ENCODE data around the gene CCND1.

- TF ChIP-seq JUND (IDR thresholded peaks at IDR 0.05; ENCODE audit: low read depth, low read length) (no peak), LARP7 (IDR thresholded peaks at IDR 0.05) (no peak), POU2F2 (IDR thresholded peaks at IDR 0.05; ENCODE audit: borderline replicate concordance, low read depth, low read length) (no peak), CBFB (IDR thresholded peaks at IDR 0.05; ENCODE audit: low read depth) (no peak), TAF1 (IDR thresholded peaks at IDR 0.05; ENCODE audit: borderline replicate concordance, low read depth, low read length) (no peak)
- TF ChIP-seq, protein P1, sequence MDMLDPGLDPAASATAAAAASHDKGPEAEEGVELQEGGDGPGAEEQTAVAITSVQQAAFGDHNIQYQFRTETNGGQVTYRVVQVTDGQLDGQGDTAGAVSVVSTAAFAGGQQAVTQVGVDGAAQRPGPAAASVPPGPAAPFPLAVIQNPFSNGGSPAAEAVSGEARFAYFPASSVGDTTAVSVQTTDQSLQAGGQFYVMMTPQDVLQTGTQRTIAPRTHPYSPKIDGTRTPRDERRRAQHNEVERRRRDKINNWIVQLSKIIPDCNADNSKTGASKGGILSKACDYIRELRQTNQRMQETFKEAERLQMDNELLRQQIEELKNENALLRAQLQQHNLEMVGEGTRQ (IDR thresholded peaks at IDR 0.05; ENCODE audit: borderline replicate concordance, low read depth, low read length), result no peak
- TF ChIP-seq, protein P2, sequence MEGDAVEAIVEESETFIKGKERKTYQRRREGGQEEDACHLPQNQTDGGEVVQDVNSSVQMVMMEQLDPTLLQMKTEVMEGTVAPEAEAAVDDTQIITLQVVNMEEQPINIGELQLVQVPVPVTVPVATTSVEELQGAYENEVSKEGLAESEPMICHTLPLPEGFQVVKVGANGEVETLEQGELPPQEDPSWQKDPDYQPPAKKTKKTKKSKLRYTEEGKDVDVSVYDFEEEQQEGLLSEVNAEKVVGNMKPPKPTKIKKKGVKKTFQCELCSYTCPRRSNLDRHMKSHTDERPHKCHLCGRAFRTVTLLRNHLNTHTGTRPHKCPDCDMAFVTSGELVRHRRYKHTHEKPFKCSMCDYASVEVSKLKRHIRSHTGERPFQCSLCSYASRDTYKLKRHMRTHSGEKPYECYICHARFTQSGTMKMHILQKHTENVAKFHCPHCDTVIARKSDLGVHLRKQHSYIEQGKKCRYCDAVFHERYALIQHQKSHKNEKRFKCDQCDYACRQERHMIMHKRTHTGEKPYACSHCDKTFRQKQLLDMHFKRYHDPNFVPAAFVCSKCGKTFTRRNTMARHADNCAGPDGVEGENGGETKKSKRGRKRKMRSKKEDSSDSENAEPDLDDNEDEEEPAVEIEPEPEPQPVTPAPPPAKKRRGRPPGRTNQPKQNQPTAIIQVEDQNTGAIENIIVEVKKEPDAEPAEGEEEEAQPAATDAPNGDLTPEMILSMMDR (IDR thresholded peaks at IDR 0.05 in 2 of 3, conservative IDR thresholded peaks at IDR 0.05 in 1 of 3; ENCODE audit: control insufficient read depth in 2 of 3, extremely low read depth in 1 of 3, insufficient read depth in 1 of 3, low read depth in 3 of 3, low read length in 3 of 3), result no peak
Measured at GRCh38 chr11:69637198-69637940, 3.6 kb upstream of the CCND1 start.
